HEK293 (cell line): Measurements from ENCODE around the gene RGS11.

Experiments used
- CTCF ChIA-PET: fragments of 350-600 bp; formaldehyde crosslinking; extraction: SDS; loops from one replicate; lab custom pipeline; 2021; ENCODE audit warnings: antibody characterized with exemption; lab: Yijun Ruan, JAX
- POLR2A ChIA-PET: fragments of 300-600 bp; formaldehyde crosslinking; extraction: SDS; loops from one replicate; lab custom pipeline; 2020; ENCODE audit warnings: antibody characterized with exemption, inconsistent platforms; lab: Yijun Ruan, JAX
- H3K27ac ChIP-seq: fragments of 200-500 bp; sonication (Bioruptor generic); 2 replicates; pipeline ENCODE4 v1.5.1; 2014; ENCODE audit warnings: low read depth, low read length, control low read depth, inconsistent platforms; ENCODE audit errors: extremely low read depth
- H3K36me3 ChIP-seq, 2 experiments: fragments of 200-500 bp in 1 of 2; sonication (Bioruptor generic) in 1 of 2; 1 replicate in 1 of 2; 2 replicates in 1 of 2; pipeline ENCODE4 v1.5.1; 2014 to 2017; ENCODE audit warnings: inconsistent platforms in 2 of 2, low read length in 2 of 2; ENCODE audit not compliant: control insufficient read depth in 2 of 2, insufficient read depth in 1 of 2
- H3K4me1 ChIP-seq: fragments of 200-500 bp; sonication (Bioruptor generic); 2 replicates; pipeline ENCODE4 v1.5.1; 2014; ENCODE audit warnings: mild to moderate bottlenecking, low read length, inconsistent platforms; ENCODE audit not compliant: control insufficient read depth, insufficient read depth
- H3K4me3 ChIP-seq: 2 replicates; pipeline ENCODE4 v1.5.1; 2011; ENCODE audit warnings: low read depth, mild to moderate bottlenecking, control low read depth, low read length, moderate library complexity
- H3K9me3 ChIP-seq: fragments of 200-500 bp; sonication (Bioruptor generic); 2 replicates; pipeline ENCODE4 v1.5.1; 2014; ENCODE audit warnings: low read depth, low read length, inconsistent platforms; ENCODE audit not compliant: control insufficient read depth, insufficient read depth
- SALL2 ChIP-seq: fragments of 450-650 bp; formaldehyde crosslinking; IDR thresholded peaks from 2 replicates; pipeline ENCODE4 v1.5.0; 2017; ENCODE audit warnings: missing biosample characterization, mild to moderate bottlenecking, missing genetic modification characterization, borderline replicate concordance
- WT1 ChIP-seq: fragments of 450-650 bp; formaldehyde crosslinking; IDR thresholded peaks from 2 replicates; pipeline ENCODE4 v1.5.1; 2016; ENCODE audit warnings: missing biosample characterization, missing genetic modification characterization
- ZIC2 ChIP-seq: fragments of 450-650 bp; formaldehyde crosslinking; IDR thresholded peaks from 2 replicates; pipeline ENCODE4 v1.5.1; 2016; ENCODE audit warnings: missing biosample characterization, missing genetic modification characterization
- ZNF112 ChIP-seq: fragments of 450-650 bp; formaldehyde crosslinking; IDR thresholded peaks from 2 replicates; pipeline ENCODE4 v1.5.0; 2017; ENCODE audit warnings: missing biosample characterization, missing genetic modification characterization
- ZNF341 ChIP-seq: fragments of 450-650 bp; formaldehyde crosslinking; IDR thresholded peaks from 2 replicates; pipeline ENCODE4; 2016; ENCODE audit warnings: low read depth, missing biosample characterization, missing genetic modification characterization
- ZNF416 ChIP-seq: fragments of 450-650 bp; formaldehyde crosslinking; IDR thresholded peaks from 2 replicates; pipeline ENCODE4 v1.5.1; 2016; ENCODE audit warnings: missing biosample characterization, missing genetic modification characterization
- ZNF426 ChIP-seq: fragments of 450-650 bp; formaldehyde crosslinking; IDR thresholded peaks from 2 replicates; pipeline ENCODE4 v1.5.1; 2017; ENCODE audit warnings: missing biosample characterization, missing genetic modification characterization, mild to moderate bottlenecking, inconsistent platforms, moderate library complexity
- ZNF596 ChIP-seq: fragments of 450-650 bp; IDR thresholded peaks from 2 replicates; pipeline ENCODE4 v1.5.0; 2018; ENCODE audit warnings: missing biosample characterization, mild to moderate bottlenecking, missing genetic modification characterization, moderate library complexity
- ZNF600 ChIP-seq: fragments of 450-650 bp; formaldehyde crosslinking; IDR thresholded peaks from 2 replicates; pipeline ENCODE4 v1.5.1; 2016; ENCODE audit warnings: missing biosample characterization, missing genetic modification characterization
- ZNF791 ChIP-seq: fragments of 450-650 bp; formaldehyde crosslinking; IDR thresholded peaks from 2 replicates; pipeline ENCODE4 v1.5.1; 2016; ENCODE audit warnings: missing biosample characterization, missing genetic modification characterization
- TF ChIP-seq, protein P1 (sequence below): fragments of 450-650 bp; formaldehyde crosslinking; IDR thresholded peaks from 2 replicates; pipeline ENCODE4 v1.5.1; 2016; ENCODE audit warnings: missing biosample characterization, missing genetic modification characterization
- TF ChIP-seq, protein P2 (sequence below): fragments of 450-650 bp; formaldehyde crosslinking; IDR thresholded peaks from 2 replicates; pipeline ENCODE4 v1.5.1; 2016; ENCODE audit warnings: missing biosample characterization, missing genetic modification characterization
- TF ChIP-seq, protein P3 (sequence below): fragments of 450-650 bp; formaldehyde crosslinking; IDR thresholded peaks from 2 replicates; pipeline ENCODE4 v1.5.1; 2017; ENCODE audit warnings: missing biosample characterization, missing genetic modification characterization
- TF ChIP-seq, protein P4 (sequence below): fragments of 450-650 bp; formaldehyde crosslinking; IDR thresholded peaks from 2 replicates; pipeline ENCODE4 v1.5.1; 2016; ENCODE audit warnings: missing biosample characterization, missing genetic modification characterization
- TF ChIP-seq, protein P5 (sequence below): fragments of 450-650 bp; formaldehyde crosslinking; IDR thresholded peaks from 2 replicates; pipeline ENCODE4 v1.5.1; 2016; ENCODE audit warnings: missing biosample characterization, missing genetic modification characterization
- TF ChIP-seq, protein P6 (sequence below): fragments of 450-650 bp; formaldehyde crosslinking; IDR thresholded peaks from 2 replicates; pipeline ENCODE4 v1.5.1; 2017; ENCODE audit warnings: missing biosample characterization, missing genetic modification characterization

The RGS11 gene

DNA sequence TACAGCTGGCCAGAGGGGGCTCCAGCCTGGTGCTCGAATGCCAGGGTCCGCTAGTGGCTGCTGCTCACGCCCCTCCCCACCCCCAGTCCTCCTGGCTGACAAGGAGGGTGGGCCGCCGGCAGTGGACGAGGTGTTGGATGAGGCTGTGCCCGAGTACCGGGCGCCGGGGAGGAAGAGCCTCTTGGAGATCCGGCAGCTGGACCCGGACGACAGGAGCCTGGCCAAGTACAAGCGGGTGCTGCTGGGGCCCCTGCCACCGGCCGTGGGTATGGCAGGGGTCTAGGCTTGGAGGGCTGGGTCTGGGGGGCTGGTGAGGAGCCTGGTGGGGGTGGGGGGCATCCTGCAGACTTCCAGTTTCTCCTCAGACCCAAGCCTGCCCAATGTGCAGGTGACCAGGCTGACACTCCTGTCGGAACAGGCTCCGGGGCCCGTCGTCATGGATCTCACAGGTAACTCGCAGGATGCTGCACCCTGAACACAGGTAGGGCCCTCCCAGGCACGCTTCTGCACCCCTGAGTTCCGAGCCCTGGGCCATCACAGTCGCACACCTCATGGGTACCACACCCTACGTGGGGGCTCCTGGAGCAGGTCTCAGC, 6.0 kb upstream of the RGS11 start:
- H3K27ac ChIP-seq, result no peak overlapping the region
- no peak for TF ChIP-seq ZNF426 (tag by site-specific recombination)
- TF ChIP-seq, protein P1, sequence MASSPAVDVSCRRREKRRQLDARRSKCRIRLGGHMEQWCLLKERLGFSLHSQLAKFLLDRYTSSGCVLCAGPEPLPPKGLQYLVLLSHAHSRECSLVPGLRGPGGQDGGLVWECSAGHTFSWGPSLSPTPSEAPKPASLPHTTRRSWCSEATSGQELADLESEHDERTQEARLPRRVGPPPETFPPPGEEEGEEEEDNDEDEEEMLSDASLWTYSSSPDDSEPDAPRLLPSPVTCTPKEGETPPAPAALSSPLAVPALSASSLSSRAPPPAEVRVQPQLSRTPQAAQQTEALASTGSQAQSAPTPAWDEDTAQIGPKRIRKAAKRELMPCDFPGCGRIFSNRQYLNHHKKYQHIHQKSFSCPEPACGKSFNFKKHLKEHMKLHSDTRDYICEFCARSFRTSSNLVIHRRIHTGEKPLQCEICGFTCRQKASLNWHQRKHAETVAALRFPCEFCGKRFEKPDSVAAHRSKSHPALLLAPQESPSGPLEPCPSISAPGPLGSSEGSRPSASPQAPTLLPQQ, result no peak
- TF ChIP-seq, protein P2, sequence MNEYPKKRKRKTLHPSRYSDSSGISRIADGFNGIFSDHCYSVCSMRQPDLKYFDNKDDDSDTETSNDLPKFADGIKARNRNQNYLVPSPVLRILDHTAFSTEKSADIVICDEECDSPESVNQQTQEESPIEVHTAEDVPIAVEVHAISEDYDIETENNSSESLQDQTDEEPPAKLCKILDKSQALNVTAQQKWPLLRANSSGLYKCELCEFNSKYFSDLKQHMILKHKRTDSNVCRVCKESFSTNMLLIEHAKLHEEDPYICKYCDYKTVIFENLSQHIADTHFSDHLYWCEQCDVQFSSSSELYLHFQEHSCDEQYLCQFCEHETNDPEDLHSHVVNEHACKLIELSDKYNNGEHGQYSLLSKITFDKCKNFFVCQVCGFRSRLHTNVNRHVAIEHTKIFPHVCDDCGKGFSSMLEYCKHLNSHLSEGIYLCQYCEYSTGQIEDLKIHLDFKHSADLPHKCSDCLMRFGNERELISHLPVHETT, result no peak
- TF ChIP-seq SALL2 (tag by site-specific recombination), result no peak
- no peak for TF ChIP-seq ZNF791 (tag by site-specific recombination)
- 0 out of 2 replicates have a peak, but pooled peaks have one; percentile 19 for TF ChIP-seq ZNF341 (tag by site-specific recombination)
- TF ChIP-seq, protein P3, sequence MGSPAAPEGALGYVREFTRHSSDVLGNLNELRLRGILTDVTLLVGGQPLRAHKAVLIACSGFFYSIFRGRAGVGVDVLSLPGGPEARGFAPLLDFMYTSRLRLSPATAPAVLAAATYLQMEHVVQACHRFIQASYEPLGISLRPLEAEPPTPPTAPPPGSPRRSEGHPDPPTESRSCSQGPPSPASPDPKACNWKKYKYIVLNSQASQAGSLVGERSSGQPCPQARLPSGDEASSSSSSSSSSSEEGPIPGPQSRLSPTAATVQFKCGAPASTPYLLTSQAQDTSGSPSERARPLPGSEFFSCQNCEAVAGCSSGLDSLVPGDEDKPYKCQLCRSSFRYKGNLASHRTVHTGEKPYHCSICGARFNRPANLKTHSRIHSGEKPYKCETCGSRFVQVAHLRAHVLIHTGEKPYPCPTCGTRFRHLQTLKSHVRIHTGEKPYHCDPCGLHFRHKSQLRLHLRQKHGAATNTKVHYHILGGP (tag by site-specific recombination), result no peak
- TF ChIP-seq, protein P4, sequence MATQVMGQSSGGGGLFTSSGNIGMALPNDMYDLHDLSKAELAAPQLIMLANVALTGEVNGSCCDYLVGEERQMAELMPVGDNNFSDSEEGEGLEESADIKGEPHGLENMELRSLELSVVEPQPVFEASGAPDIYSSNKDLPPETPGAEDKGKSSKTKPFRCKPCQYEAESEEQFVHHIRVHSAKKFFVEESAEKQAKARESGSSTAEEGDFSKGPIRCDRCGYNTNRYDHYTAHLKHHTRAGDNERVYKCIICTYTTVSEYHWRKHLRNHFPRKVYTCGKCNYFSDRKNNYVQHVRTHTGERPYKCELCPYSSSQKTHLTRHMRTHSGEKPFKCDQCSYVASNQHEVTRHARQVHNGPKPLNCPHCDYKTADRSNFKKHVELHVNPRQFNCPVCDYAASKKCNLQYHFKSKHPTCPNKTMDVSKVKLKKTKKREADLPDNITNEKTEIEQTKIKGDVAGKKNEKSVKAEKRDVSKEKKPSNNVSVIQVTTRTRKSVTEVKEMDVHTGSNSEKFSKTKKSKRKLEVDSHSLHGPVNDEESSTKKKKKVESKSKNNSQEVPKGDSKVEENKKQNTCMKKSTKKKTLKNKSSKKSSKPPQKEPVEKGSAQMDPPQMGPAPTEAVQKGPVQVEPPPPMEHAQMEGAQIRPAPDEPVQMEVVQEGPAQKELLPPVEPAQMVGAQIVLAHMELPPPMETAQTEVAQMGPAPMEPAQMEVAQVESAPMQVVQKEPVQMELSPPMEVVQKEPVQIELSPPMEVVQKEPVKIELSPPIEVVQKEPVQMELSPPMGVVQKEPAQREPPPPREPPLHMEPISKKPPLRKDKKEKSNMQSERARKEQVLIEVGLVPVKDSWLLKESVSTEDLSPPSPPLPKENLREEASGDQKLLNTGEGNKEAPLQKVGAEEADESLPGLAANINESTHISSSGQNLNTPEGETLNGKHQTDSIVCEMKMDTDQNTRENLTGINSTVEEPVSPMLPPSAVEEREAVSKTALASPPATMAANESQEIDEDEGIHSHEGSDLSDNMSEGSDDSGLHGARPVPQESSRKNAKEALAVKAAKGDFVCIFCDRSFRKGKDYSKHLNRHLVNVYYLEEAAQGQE, result no peak
- TF ChIP-seq, protein P5, sequence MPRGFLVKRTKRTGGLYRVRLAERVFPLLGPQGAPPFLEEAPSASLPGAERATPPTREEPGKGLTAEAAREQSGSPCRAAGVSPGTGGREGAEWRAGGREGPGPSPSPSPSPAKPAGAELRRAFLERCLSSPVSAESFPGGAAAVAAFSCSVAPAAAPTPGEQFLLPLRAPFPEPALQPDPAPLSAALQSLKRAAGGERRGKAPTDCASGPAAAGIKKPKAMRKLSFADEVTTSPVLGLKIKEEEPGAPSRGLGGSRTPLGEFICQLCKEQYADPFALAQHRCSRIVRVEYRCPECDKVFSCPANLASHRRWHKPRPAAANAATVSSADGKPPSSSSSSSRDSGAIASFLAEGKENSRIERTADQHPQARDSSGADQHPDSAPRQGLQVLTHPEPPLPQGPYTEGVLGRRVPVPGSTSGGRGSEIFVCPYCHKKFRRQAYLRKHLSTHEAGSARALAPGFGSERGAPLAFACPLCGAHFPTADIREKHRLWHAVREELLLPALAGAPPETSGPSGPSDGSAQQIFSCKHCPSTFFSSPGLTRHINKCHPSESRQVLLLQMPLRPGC (tag by site-specific recombination), result no peak
- no peak for TF ChIP-seq ZNF596 (tag by site-specific recombination)
- TF ChIP-seq, protein P6, sequence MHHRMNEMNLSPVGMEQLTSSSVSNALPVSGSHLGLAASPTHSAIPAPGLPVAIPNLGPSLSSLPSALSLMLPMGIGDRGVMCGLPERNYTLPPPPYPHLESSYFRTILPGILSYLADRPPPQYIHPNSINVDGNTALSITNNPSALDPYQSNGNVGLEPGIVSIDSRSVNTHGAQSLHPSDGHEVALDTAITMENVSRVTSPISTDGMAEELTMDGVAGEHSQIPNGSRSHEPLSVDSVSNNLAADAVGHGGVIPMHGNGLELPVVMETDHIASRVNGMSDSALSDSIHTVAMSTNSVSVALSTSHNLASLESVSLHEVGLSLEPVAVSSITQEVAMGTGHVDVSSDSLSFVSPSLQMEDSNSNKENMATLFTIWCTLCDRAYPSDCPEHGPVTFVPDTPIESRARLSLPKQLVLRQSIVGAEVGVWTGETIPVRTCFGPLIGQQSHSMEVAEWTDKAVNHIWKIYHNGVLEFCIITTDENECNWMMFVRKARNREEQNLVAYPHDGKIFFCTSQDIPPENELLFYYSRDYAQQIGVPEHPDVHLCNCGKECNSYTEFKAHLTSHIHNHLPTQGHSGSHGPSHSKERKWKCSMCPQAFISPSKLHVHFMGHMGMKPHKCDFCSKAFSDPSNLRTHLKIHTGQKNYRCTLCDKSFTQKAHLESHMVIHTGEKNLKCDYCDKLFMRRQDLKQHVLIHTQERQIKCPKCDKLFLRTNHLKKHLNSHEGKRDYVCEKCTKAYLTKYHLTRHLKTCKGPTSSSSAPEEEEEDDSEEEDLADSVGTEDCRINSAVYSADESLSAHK (tag by site-specific recombination), result 0 out of 2 replicates have a peak, but pooled peaks have one; percentile 3
- TF ChIP-seq ZNF600 (tag by site-specific recombination), result no peak
- no peak for TF ChIP-seq WT1 (tag by site-specific recombination)
- TF ChIP-seq ZNF112 (tag by site-specific recombination), result no peak
- no peak for TF ChIP-seq ZIC2 (tag by site-specific recombination)
- no peak for TF ChIP-seq ZNF416 (tag by site-specific recombination)
- H3K4me3 ChIP-seq, result no peak overlapping the region
- peaks cover 0 to 11% of the 10 kb centered on the region in 2 experiments; a peak in 1 of 3 replicates for H3K36me3 ChIP-seq
- H3K4me1 ChIP-seq, result no peaks in the 10 kb centered on the region
- ChIA-PET CTCF (interaction anchor here (0.7 kb wide), 1 partner anchor 174 kb away, joined by 4 read pairs; no protein-coding TSS in a partner anchor), POLR2A (no interaction called here)
- no peaks in the 10 kb centered on the region for H3K9me3 ChIP-seq
